Measurements from ENCODE around the gene ASRGL1.

Gene ASRGL1

GRCh38 chr11:62393061-62393611, 55.9 kb downstream of the ASRGL1 start:
- DNase-seq (ENCODE audit: low spot score), result no peak

- no peak for DNase-seq (ENCODE audit: low spot score)
Measured at GRCh38 chr11:62393735-62394134, 56.5 kb downstream of the ASRGL1 start.

GRCh38 chr11:62394825-62395538, 57.7 kb downstream of the ASRGL1 start:
- DNase-seq (ENCODE audit: low spot score), result peak; percentile 93

- no peak for DNase-seq (ENCODE audit: low spot score)
Measured at GRCh38 chr11:62395885-62396551, 58.8 kb downstream of the ASRGL1 start.

DNA sequence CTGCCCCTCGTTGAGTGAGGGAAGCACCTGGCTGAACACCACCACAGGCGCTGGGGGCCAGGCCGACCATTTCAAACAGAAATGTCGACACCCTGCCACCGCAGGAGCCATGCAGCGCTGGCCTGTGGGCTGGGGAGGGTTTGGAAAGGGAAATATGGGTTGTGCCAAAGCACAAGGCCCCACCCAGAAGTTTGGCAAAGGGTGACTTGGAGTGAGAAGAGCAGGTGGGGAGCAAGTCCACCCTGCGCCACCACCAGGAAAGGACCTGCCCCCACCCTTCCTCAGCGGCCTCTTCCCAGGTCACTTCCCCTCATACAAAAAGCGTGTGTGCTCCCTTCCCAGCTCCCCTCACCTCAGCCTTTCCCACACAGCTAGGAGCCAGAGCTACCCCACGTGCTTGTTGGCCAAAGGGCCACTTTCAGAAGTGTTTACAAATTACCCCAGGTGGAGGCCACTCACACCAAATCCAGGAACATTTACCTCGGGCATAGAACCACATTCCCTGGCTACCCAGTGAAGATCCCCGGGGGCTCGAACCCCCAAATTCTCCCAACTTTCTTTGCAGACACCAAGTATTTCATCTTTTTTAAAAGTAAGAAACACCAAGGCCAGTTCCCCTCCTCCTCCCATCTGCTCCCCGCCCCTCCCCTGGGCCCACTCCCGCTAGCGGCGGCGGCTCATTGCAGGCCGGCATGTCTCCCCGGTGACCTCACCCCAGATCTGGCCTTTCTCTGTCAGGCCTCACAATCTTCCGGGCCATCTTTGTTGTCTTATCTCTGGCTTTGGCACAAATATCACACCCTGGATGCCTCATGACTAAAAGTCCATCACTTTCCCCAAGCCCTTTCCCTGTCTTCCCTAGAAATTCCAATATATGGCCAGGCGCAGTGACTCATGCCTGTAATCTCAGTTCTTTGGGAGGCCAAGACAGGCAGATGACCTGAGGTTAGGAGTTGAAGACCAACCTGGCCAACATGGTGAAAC, 61.1 kb downstream of the ASRGL1 start:
- peak; percentile 27 for DNase-seq (ENCODE audit: low spot score)

- DNase-seq (ENCODE audit: low spot score), result no peak
Measured at GRCh38 chr11:62399172-62399877, 62.1 kb downstream of the ASRGL1 start.

- no peak for DNase-seq (ENCODE audit: low spot score)
Measured at GRCh38 chr11:62399878-62400266, 62.6 kb downstream of the ASRGL1 start.

DNA sequence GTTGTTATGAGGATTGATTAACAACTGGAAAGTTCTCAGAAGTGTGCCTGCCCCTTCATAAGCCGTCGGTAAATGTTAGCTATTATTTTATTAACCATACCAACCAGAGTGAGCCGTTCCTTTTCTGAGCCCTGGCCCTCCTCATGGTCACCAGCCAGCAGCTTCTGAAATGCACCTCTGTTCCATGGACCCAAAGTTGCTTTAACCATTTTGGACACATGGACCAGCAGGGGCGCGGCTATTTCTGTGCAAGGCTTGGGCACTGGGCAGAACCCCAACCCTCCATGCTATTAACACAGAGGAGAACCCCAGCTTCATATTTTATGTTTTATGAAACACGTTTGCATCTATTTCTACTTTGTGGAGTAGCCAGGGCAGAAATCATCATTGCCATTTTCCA, 63.0 kb downstream of the ASRGL1 start:
- no peak for DNase-seq (ENCODE audit: low spot score)

DNA sequence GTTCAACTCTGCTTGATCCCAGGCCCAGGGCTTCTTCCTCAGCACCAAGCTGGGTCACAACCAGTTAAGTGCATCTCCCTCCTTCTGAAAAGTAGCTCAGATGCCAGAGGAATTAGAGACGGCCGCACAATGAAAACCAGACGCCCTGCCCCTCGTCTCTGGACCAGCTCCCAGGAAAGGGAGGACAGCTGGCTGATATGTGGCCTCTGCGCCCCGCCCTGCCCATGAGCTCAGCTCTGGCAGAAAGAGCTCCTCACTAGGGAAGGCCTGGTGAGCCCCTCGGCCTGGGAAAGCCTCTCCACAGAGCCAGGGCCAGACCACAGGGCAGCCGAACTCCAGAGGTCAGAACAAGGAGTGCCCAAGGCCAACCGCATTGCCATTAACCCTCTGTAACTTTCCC, 63.5 kb downstream of the ASRGL1 start:
- DNase-seq (ENCODE audit: low spot score), result no peak

DNA sequence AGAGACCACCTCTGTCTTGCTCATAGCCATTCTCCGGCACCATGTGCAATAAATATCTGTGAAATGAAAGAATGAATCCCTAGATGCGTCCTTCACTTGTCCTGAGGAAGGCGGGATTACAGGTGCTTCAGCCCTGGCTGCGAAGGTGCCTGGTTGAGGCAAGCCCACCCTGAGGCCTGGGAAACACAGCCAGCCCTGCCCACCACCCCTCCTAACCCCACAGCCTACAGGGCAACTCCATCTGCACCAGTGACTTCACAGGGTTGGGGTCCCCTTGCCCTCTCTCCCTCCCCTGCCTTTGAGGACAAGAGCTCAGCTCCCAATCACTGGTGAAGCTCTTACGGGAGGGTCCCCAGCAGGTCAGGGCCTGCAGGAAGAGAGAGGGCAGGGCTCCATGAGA, 64.1 kb downstream of the ASRGL1 start:
- DNase-seq (ENCODE audit: low spot score), result no peak

GRCh38 chr11:62401811-62402210, 64.6 kb downstream of the ASRGL1 start:
- no peak for DNase-seq (ENCODE audit: low spot score)

DNA sequence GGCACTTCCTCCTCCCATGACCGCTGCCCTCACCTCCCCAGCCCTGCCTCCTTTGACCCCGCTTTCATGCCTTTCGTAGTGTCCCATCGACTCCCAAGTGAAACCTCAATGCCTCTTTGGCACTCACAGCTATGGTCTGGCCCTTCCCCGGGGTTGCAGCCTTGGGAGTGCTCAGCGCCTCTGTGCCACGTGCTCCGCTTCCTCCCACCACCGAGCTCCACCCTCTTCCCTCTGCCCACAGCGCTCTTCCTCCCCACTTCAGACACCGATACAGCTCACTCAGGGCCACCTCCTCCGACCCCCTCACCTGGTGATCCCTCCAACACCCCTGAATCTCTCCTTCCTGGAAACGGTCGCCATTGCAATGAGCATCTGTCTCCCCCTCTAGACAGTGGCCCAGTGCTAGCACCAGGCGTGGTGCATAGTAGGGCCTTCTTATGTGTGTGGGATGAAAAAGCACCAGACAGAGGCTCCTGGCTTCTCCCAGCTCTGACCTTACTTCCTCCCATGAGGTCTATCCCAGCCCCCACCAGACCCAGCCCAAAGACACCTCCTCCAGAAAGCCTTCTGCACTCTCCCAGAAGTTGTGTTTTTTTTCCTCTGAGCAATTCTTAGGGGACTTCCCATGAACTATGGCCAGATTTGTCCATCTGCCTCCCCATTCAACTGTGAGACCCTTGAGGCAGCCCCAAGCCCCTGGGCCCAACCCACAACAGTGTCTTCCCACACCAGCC, 65.1 kb downstream of the ASRGL1 start:
- DNase-seq (ENCODE audit: low spot score), result no peak

GRCh38 chr11:62402960-62403730, 65.9 kb downstream of the ASRGL1 start:
- DNase-seq (ENCODE audit: low spot score), result peak; percentile 22

DNA sequence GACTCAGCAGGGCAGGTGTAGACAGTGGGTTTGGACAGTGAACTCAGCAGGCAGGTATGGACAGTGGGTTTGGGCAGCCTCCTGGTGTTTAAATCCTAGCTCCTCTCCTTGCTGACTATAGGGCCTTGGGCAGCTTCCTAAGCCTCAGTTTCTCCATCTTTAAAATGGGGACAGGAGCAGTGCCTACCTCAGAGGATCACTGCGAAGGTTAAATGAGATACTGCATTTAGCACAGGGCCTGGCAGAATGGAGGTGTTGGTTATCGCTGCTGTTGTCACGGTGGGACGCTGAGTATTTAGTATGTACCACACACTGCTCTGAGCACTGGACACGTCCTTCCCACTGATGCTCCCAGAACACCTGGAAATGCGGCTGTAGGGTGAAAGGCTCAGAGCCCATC, 67.2 kb downstream of the ASRGL1 start:
- no peak for DNase-seq (ENCODE audit: low spot score)

DNA sequence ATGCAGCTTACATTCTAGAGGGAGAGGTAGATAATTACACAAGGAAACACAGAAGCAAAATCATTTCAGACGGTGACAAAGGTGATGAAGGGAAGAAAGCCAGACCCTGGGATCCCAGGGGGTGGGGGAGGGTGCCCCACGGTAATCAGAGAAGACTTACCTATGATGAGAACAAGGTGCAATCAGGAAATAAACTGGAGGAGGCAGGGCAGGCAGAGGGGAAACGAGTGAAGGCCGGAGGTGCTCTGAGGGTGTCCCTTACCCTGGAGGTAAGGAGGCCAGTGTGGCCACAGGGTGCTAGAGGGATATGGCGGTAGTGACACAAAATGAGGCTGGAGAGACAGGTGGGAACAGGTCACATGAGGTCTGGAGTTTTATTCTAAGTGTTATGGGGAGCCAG, 67.7 kb downstream of the ASRGL1 start:
- no peak for DNase-seq (ENCODE audit: low spot score)

GRCh38 chr11:62406034-62406433, 68.8 kb downstream of the ASRGL1 start:
- DNase-seq (ENCODE audit: low spot score), result no peak

- DNase-seq (ENCODE audit: low spot score), result no peak
Measured at GRCh38 chr11:62409831-62410230, 72.6 kb downstream of the ASRGL1 start.

GRCh38 chr11:62410972-62411371, 73.7 kb downstream of the ASRGL1 start:
- no peak for DNase-seq (ENCODE audit: low spot score)

DNA sequence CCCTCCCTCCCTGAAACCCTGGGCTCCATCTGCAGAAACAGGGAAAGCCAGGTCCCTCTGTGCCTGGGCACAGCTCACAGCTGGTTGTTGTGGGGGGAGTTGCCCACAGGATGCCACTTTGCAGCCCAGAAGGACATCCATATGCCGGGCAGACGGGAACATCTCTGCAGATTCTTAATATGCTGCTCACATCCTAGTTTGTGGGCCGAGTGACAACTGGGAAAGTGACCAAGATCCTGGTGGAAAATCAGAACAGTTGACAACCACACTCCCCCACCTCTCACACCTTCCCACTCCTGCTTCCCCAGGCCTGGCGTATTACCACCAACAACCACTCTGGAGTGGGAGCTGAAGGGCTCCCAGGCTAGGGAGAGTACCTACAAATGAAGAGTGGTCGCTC, 74.3 kb downstream of the ASRGL1 start:
- no peak for DNase-seq (ENCODE audit: low spot score)

DNA sequence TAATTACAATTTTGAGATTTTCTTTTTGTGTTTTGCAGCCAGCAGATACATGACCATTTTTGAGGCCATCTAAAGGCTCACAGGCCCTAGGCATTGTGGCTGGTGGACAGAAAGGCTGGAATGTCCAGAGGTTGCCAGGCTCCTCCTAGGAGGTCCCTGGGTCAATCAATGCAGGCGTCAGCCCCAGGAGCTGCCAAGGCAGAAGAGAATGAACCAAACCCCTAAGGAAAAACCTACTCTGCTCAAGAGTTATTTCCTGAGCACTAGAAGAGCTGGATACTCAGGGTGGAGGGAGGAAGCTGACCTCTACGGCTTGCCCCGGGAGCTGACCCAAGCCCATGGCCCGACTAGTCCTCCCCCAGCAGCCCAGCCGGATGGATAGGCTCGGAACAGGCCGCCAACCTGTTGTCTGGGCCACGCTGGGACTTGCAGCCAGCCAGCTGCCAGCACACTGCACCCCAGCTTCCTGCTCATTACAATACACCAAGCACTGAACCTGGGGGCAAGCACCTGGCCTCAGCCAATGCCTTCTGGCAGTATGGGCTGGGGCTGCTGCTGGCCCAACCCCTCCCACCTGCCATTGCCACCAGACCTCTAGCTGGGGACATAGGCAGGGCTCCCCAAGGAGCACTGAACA, 75.9 kb downstream of the ASRGL1 start:
- no peak for DNase-seq (ENCODE audit: low spot score)

All from COLO829 (cell line).